Measurements from ENCODE around the gene STAT6. TPM values are rescaled to one million over a fixed set of nuclear protein-coding genes. Genes with fewer than 3 reads are reported as not detected.

Gene STAT6
- total and polyA plus RNA-seq, 2 donors (not counting 1 experiment from before 2014, with no cell fraction given), result 103 to 123 TPM

DNA sequence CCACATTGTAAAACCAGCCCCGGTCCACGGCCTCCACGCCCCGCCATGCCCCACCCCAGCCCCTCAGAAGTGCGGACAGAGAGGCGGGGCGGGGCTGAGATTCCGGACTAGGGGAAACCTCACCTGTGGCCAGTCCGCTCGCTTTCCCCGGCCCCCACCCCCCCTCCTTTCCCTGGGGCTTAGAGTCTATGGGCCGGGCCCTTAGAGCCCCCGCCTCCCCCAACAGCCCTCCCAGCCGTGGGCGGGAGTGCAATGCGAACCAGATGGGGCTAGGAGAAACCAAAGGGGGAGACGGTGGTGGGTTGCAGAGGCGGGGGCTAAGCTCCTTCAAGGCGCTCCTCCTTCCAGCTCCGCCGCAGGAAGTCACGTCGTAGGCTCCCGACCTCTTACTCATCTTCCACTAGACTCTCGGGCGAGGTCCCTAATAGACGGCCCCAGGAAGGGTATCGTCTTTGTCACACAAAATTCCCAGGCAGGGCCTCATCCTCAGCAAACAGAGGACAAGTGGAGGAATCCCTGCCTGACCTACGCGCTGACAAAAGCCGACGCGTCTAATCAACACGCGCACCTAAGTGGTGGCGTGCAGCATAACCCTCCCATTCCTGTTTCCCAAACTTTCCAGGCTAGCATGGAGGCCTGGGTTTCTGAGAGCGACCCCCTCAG is 23.3 kb downstream of the STAT6 start:
- no peaks in the 10 kb centered on the region for H4K20me1 ChIP-seq (ENCODE audit: control insufficient read depth, extremely low read depth, insufficient read depth, low read length)
- H2AFZ ChIP-seq (ENCODE audit: low read length), result no peak overlapping the region
- H3K4me1 ChIP-seq (ENCODE audit: control insufficient read depth, extremely low read depth, insufficient read depth, low read length), result peaks cover 19% of the 10 kb centered on the region
- peak overlapping the region; percentile 48 to 87 (median 58) for H3K4me3 ChIP-seq (replicated peaks in 1 of 4; ENCODE audit: control extremely low read depth in 1 of 4, insufficient read depth in 1 of 4, low read depth in 3 of 4, low read length in 4 of 4)
- H3K9ac ChIP-seq (ENCODE audit: insufficient read depth, low read length), result peak overlapping the region; percentile 92
- peak overlapping the region; percentile 100 for H3K4me2 ChIP-seq (ENCODE audit: extremely low read depth, insufficient read depth, low read length)
- no peaks in the 10 kb centered on the region for H3K27me3 ChIP-seq (ENCODE audit: control insufficient read depth, insufficient read depth, low read length)
- H3K79me2 ChIP-seq (ENCODE audit: control insufficient read depth, insufficient read depth, low read length), result peaks cover 38% of the 10 kb centered on the region
- H3K36me3 ChIP-seq (ENCODE audit: control insufficient read depth, insufficient read depth, low read length), result peaks cover 12% of the 10 kb centered on the region
- H3K27ac ChIP-seq (ENCODE audit: insufficient read depth, low read length), result peak overlapping the region; percentile 99
- TF ChIP-seq, protein P1, sequence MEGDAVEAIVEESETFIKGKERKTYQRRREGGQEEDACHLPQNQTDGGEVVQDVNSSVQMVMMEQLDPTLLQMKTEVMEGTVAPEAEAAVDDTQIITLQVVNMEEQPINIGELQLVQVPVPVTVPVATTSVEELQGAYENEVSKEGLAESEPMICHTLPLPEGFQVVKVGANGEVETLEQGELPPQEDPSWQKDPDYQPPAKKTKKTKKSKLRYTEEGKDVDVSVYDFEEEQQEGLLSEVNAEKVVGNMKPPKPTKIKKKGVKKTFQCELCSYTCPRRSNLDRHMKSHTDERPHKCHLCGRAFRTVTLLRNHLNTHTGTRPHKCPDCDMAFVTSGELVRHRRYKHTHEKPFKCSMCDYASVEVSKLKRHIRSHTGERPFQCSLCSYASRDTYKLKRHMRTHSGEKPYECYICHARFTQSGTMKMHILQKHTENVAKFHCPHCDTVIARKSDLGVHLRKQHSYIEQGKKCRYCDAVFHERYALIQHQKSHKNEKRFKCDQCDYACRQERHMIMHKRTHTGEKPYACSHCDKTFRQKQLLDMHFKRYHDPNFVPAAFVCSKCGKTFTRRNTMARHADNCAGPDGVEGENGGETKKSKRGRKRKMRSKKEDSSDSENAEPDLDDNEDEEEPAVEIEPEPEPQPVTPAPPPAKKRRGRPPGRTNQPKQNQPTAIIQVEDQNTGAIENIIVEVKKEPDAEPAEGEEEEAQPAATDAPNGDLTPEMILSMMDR (conservative IDR thresholded peaks at IDR 0.05 in 1 of 2, IDR thresholded peaks at IDR 0.05 in 1 of 2; ENCODE audit: low read depth in 1 of 2, low read length in 2 of 2), result no peak
- no peak for TF ChIP-seq EZH2 (IDR thresholded peaks at IDR 0.05; ENCODE audit: low read length, missing control alignments)
- no peaks in the 10 kb centered on the region for H3K9me3 ChIP-seq (ENCODE audit: control insufficient read depth, insufficient read depth, low read depth, low read length)
- DNase-seq (ENCODE audit: low read depth in 2 of 2), result peak; percentile 96 to 97

DNA sequence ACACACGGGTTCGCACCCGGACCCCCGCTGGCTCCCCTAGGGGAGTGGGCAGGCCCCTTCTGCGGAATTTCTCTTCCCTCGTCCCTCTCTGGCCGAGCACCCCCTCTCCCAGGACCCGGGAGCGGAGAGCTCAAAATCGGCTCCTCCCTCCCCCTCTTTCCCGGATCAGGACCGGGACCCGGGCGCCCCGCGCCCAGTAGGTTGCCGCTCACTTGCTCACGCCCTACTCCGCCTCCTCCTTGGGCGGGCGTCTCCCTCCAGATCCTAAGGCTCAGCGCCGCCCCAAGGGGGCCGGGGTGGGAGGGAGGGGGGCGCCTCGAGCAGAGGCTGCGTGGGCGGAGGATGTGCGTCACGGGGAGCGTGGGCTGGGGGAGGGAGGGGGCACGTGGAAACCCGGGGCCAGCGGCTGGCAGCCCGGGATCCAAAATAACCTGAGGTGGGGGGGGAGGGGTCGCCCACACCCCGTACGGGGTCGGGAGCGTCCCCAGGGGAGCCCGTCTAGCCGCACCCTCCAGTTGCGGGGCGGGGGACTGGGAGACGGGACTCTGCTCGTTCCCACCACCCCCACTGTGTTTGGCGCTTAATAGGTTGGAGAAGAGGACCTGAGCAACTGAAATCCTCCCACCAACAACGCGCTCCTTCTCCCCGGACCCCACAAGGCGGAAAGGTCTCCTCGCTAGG is 24.0 kb downstream of the STAT6 start:
- H3K4me2 ChIP-seq (ENCODE audit: extremely low read depth, insufficient read depth, low read length), result peak overlapping the region; percentile 87
- H3K36me3 ChIP-seq (ENCODE audit: control insufficient read depth, insufficient read depth, low read length), result peaks cover 6% of the 10 kb centered on the region
- no peak for TF ChIP-seq EZH2 (IDR thresholded peaks at IDR 0.05; ENCODE audit: low read length, missing control alignments)
- H3K4me3 ChIP-seq (replicated peaks in 1 of 4; ENCODE audit: control extremely low read depth in 1 of 4, insufficient read depth in 1 of 4, low read depth in 3 of 4, low read length in 4 of 4), result peak overlapping the region; percentile 75 to 92 (median 86)
- H4K20me1 ChIP-seq (ENCODE audit: control insufficient read depth, extremely low read depth, insufficient read depth, low read length), result no peaks in the 10 kb centered on the region
- H3K4me1 ChIP-seq (ENCODE audit: control insufficient read depth, extremely low read depth, insufficient read depth, low read length), result peaks cover 16% of the 10 kb centered on the region
- peaks cover 32% of the 10 kb centered on the region for H3K79me2 ChIP-seq (ENCODE audit: control insufficient read depth, insufficient read depth, low read length)
- H3K27me3 ChIP-seq (ENCODE audit: control insufficient read depth, insufficient read depth, low read length), result no peaks in the 10 kb centered on the region
- H3K9me3 ChIP-seq (ENCODE audit: control insufficient read depth, insufficient read depth, low read depth, low read length), result no peaks in the 10 kb centered on the region
- no peak overlapping the region for H2AFZ ChIP-seq (ENCODE audit: low read length)
- DNase-seq (ENCODE audit: low read depth in 2 of 2), result peak; percentile 89 to 90
- peak overlapping the region; percentile 92 for H3K9ac ChIP-seq (ENCODE audit: insufficient read depth, low read length)
- H3K27ac ChIP-seq (ENCODE audit: insufficient read depth, low read length), result peak overlapping the region; percentile 99

DNA sequence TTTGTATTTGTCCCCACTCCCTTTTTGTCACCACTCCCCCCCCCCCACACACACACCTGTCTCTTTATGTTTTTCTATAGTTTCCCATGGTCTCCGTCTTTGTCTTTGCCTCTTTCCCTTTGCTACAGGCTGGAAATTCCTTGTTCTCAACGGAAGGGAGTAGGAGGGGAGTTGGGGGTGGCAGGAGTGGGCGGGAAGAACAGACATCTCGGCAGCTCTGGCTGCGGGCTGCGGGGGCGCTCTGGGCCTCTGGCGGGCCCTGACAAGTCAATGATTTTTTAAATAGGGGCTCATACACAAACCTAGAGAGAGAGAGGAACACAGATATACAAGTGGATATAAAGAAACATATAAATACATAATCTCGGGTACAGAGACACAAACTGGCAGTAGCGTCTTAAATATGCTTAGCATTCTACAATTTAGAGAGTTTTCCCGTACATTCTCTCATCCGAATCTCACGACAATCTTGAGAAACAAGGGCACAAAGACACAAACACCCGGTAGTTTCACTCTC is 24.6 kb downstream of the STAT6 start:
- DNase-seq (ENCODE audit: low read depth in 2 of 2), result peak; percentile 78 to 79
- no peaks in the 10 kb centered on the region for H3K27me3 ChIP-seq (ENCODE audit: control insufficient read depth, insufficient read depth, low read length)
- peak overlapping the region; percentile 87 for H3K4me2 ChIP-seq (ENCODE audit: extremely low read depth, insufficient read depth, low read length)

More for the DNA sequence above, 24.6 kb downstream of the STAT6 start:
- Histone ChIP-seq H3K4me3 (replicated peaks in 1 of 4; ENCODE audit: control extremely low read depth in 1 of 4, insufficient read depth in 1 of 4, low read depth in 3 of 4, low read length in 4 of 4) (peak overlapping the region; percentile 75 to 92 (median 86)), H2AFZ (ENCODE audit: low read length) (no peak overlapping the region), H3K4me1 (ENCODE audit: control insufficient read depth, extremely low read depth, insufficient read depth, low read length) (peaks cover 16% of the 10 kb centered on the region), H3K27ac (ENCODE audit: insufficient read depth, low read length) (peak overlapping the region; percentile 99), H4K20me1 (ENCODE audit: control insufficient read depth, extremely low read depth, insufficient read depth, low read length) (no peaks in the 10 kb centered on the region), H3K9me3 (ENCODE audit: control insufficient read depth, insufficient read depth, low read depth, low read length) (no peaks in the 10 kb centered on the region), H3K9ac (ENCODE audit: insufficient read depth, low read length) (peak overlapping the region; percentile 92), H3K79me2 (ENCODE audit: control insufficient read depth, insufficient read depth, low read length) (peaks cover 26% of the 10 kb centered on the region), H3K36me3 (ENCODE audit: control insufficient read depth, insufficient read depth, low read length) (peaks cover 4% of the 10 kb centered on the region)
- TF ChIP-seq, protein P1 (conservative IDR thresholded peaks at IDR 0.05 in 1 of 2, IDR thresholded peaks at IDR 0.05 in 1 of 2; ENCODE audit: low read depth in 1 of 2, low read length in 2 of 2), result peak in 1 of 2 donors; percentile 51
- TF ChIP-seq EZH2 (IDR thresholded peaks at IDR 0.05; ENCODE audit: low read length, missing control alignments), result no peak
